ENCODE data around the gene ACVR1. TPM values are rescaled to one million over a fixed set of nuclear protein-coding genes. Genes with fewer than 3 reads are reported as not detected.

Gene ACVR1
- total and polyA plus RNA-seq, 9 of the 15 experiments (the other 6 are each of a cell fraction or from before 2014, with no cell fraction given): 3.8 to 14.3 (median 6.9) TPM

DNA sequence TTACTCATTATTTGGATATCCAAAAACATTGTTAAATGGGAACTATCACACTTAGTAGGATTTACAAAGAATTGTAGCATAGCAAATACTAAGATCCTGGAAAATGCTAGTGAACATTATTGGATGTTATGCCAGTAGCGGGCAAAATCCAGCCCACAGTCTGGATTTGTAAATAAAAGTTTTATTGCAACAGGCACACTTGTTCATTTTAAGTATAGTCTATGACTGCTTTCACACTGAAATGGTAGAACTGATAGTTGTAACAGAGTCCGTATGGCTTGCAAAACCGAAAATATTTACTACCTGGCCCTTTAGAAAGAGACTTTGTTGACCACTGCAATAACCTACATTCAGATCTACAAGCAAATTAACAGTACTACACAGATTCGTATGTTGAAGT, 53.6 kb downstream of the ACVR1 start (continued):
- TF ChIP-seq XRCC3 (IDR thresholded peaks at IDR 0.05) (no peak), NR2F6 (CRISPR knock-in tag; IDR thresholded peaks at IDR 0.05) (no peak), PHF21A (IDR thresholded peaks at IDR 0.05; ENCODE audit: borderline replicate concordance, low read depth) (no peak), RHOXF2B (CRISPR knock-in tag; conservative IDR thresholded peaks at IDR 0.05) (no peak), BHLHE40 (IDR thresholded peaks at IDR 0.05; ENCODE audit: low read length) (no peak)

DNA sequence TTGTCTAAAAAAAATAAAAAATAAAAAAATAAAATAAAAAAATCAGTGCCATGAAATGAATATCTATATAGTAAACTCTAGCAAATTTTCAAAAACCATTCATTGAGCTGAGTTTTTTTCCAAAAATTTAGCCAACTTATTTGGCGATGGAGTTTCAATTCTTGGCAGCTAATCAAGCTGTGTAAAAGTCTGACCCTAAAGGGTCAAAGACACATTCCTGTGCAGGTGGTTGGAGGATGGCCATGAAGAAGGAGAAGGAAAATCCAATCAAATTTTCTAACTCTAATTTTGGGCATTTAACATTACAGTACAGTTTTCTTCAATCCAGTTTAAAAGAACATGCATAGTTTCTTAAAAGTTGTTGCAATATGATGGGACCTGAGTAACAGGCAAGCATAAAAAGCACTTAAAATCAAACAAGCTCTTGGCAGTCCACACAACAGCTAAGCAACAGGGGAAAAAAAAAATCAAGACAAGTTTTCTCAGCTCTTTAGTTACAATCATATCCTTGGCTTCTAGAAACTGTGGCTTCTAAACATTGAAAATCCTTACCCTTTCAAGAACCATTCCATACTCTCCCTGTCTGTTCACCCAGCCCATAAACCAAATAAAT, 54.5 kb downstream of the ACVR1 start:
- POLR2A ChIA-PET: interaction anchor here (1.1 to 1.4 kb wide), 3 partner anchors 12 to 53 kb away, joined by 3 to 7 read pairs (median 4); no protein-coding TSS in a partner anchor

More for the DNA sequence above, 54.5 kb downstream of the ACVR1 start:
- intact Hi-C loops (cut with micrococcal nuclease) (no loop called here), in situ Hi-C loops (cut with MboI) (no loop called here)
- no TSS peak for BruUV-seq (replicated peaks)
- CTCF ChIA-PET (ENCODE audit: low intra/inter-chr PET ratio): no interaction called here
- TF ChIP-seq ELF2 (CRISPR knock-in tag; IDR thresholded peaks at IDR 0.05) (no peak), RBM34 (IDR thresholded peaks at IDR 0.05; ENCODE audit: borderline replicate concordance, insufficient read depth, low read length) (no peak), FOXK1 (CRISPR knock-in tag; IDR thresholded peaks at IDR 0.05; ENCODE audit: borderline replicate concordance) (no peak), ZNF23 (CRISPR knock-in tag; IDR thresholded peaks at IDR 0.05) (no peak), CHD1 (IDR thresholded peaks at IDR 0.05; ENCODE audit: low read length) (no peak), SREBF2 (CRISPR knock-in tag; IDR thresholded peaks at IDR 0.05) (no peak), TCF7 (IDR thresholded peaks at IDR 0.05; ENCODE audit: borderline replicate concordance) (no peak), CREB3 (tag; conservative IDR thresholded peaks at IDR 0.05; ENCODE audit: low read depth) (no peak), NCOA2 (IDR thresholded peaks at IDR 0.05; ENCODE audit: partially characterized antibody in 2 of 2) (no peak), SMAD1 (IDR thresholded peaks at IDR 0.05; ENCODE audit: low read depth, low read length, partially characterized antibody) (no peak), ZNF134 (CRISPR knock-in tag; conservative IDR thresholded peaks at IDR 0.05) (no peak), IRF9 (tag; IDR thresholded peaks at IDR 0.05) (no peak)
- TF ChIP-seq, protein P1, sequence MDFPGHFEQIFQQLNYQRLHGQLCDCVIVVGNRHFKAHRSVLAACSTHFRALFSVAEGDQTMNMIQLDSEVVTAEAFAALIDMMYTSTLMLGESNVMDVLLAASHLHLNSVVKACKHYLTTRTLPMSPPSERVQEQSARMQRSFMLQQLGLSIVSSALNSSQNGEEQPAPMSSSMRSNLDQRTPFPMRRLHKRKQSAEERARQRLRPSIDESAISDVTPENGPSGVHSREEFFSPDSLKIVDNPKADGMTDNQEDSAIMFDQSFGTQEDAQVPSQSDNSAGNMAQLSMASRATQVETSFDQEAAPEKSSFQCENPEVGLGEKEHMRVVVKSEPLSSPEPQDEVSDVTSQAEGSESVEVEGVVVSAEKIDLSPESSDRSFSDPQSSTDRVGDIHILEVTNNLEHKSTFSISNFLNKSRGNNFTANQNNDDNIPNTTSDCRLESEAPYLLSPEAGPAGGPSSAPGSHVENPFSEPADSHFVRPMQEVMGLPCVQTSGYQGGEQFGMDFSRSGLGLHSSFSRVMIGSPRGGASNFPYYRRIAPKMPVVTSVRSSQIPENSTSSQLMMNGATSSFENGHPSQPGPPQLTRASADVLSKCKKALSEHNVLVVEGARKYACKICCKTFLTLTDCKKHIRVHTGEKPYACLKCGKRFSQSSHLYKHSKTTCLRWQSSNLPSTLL (IDR thresholded peaks at IDR 0.05): no peak
- H3K4me3 ChIP-seq: no peak overlapping the region
- no peak for DNase-seq (ENCODE audit: extremely low read depth in 1 of 4, low spot score in 3 of 4)
- H3K4me2 ChIP-seq (ENCODE audit: insufficient read depth, low read length): no peak overlapping the region
- WGBS (ENCODE audit: insufficient coverage, low coverage, missing lambda C conversion rate): 65% methylated on average over 1 of the region's 1 CpG
- no peaks in the 10 kb centered on the region for H3K27me3 ChIP-seq (ENCODE audit: control insufficient read depth in 2 of 2, insufficient read depth in 2 of 2, low read length in 2 of 2)
- FAIRE-seq: no peak
- H3K27ac ChIP-seq (ENCODE audit: extremely low read depth, low read depth, low read length): no peak overlapping the region
- H3K4me1 ChIP-seq (replicated peaks in 1 of 2; ENCODE audit: control insufficient read depth in 2 of 2, insufficient read depth in 2 of 2, low read length in 2 of 2): no peaks in the 10 kb centered on the region
- no peak overlapping the region for H3K9ac ChIP-seq (ENCODE audit: insufficient read depth in 1 of 2, low read depth in 2 of 2, low read length in 2 of 2)
- ATAC-seq: no peak
- no peaks in the 10 kb centered on the region for H3K9me3 ChIP-seq (replicated peaks; ENCODE audit: control insufficient read depth, insufficient read depth, low read depth, low read length)
- H3K36me3 ChIP-seq (ENCODE audit: control insufficient read depth, insufficient read depth, low read length): peaks cover 13% of the 10 kb centered on the region; the same call in 1 of the 3 replicates
- no peaks in the 10 kb centered on the region for H3K79me2 ChIP-seq (ENCODE audit: control insufficient read depth, insufficient read depth, low read length)
- H4K20me1 ChIP-seq (replicated peaks; ENCODE audit: control insufficient read depth, insufficient read depth, low read length): no peaks in the 10 kb centered on the region
- H2AFZ ChIP-seq (ENCODE audit: low read depth, low read length): no peak overlapping the region
- H3K9me1 ChIP-seq (ENCODE audit: control insufficient read depth, insufficient read depth, low read length): no peaks in the 10 kb centered on the region

Data from K562 (cell line).